HG03135 (cell line): Measurements from ENCODE around the gene LTBP1.
"Not testable (repeated sequence)": the region's sequence is repeated elsewhere in the genome, so short reads cannot be mapped to it uniquely, and the experiment has no call there.

Experiments used
- ATAC-seq: cut with Tn5 transposase; IDR thresholded peaks from one replicate; pipeline ENCODE4 v1.9.1; 2021; ENCODE audit warnings: mild to moderate bottlenecking, moderate library complexity; ENCODE audit not compliant: unreplicated experiment

The LTBP1 gene

DNA sequence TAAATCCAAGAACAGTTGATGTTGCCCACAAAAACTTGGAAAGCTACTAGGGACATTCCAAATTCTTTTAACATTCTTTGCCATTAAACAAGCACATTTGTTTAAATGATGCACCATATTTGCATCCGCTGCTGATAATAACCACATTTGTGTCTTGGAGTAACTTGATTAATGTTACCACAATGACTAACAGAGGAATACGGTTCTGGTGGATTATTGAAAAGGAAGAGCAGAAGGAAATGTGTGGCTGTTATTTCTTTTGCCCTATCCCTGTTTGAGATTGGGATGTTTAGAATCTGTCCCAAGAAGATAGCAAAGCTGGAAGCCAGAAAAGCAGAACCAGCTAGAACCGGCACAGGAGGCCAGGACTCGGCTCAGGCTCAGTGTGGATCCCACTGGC lies 490.5 kb downstream of the LTBP1 start:
- ATAC-seq: no peak

GRCh38 chr2:33437815-33438214 lies 491.1 kb downstream of the LTBP1 start:
- no peak for ATAC-seq

- ATAC-seq: peak; percentile 85
Measured at GRCh38 chr2:33441235-33441810, 494.6 kb downstream of the LTBP1 start.

GRCh38 chr2:33442052-33442451 lies 495.3 kb downstream of the LTBP1 start:
- ATAC-seq: not testable (repeated sequence)

DNA sequence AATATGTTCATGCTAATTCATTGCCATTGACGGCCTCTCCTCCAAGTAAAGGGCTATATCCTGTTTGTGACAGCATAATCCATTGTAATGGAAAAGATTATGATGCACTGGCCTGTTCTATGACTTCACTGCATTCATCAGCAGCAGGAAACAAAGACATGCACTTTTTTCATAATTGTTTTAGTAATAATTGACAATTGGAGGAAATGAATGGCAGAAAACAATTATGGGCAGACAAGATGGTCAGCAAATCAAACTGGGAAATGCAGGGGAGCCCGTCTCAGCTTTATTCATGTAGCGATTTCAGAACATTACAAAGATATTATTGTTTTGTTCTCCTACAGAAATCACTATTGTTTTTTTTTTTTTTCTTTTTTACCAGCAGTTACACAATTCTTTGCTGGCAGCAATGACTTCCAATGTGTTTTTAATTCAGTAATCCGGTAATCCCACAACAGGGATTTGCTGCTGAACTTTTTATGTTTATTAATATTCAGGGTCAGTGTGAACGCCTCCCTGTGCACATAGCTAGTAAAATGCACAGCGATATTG lies 495.9 kb downstream of the LTBP1 start:
- no peak for ATAC-seq

GRCh38 chr2:33443274-33443829 lies 496.6 kb downstream of the LTBP1 start:
- no peak for ATAC-seq

DNA sequence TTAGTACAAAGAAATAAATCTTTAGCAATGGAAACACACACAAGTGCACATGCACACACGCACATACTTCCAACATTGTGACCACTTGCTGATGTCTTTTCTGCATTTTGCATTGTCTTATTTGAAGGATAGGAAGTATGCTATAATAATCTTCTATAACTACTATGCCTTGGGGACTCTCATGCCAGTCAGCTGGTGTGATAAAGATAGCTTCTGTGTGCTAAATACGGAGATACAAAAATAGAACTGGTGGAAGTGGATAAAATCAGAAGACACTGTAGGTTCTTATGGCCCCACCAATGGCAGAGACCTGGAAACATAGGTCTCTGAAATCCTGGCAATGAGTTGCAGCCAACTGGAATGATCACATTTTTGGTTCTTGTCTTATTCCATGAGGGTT lies 498.2 kb downstream of the LTBP1 start:
- no peak for ATAC-seq

GRCh38 chr2:33448220-33448899 lies 501.6 kb downstream of the LTBP1 start:
- ATAC-seq: no peak
